ENCODE data around the gene ROR2.
A peak's percentile ranks its signal among the peaks of the same experiment; 100 is the strongest.

The ROR2 gene

GRCh38 chr9:91840882-91841281 is 109.1 kb downstream of the ROR2 start:
- ATAC-seq: no peak
- DNase-seq: no peak

GRCh38 chr9:91840469-91840868 is 109.6 kb downstream of the ROR2 start:
- no peak for DNase-seq
- no peak for ATAC-seq

- ATAC-seq: no peak
- no peak for DNase-seq
Measured at GRCh38 chr9:91839926-91840465, 110.0 kb downstream of the ROR2 start.

GRCh38 chr9:91837981-91838731 is 111.9 kb downstream of the ROR2 start:
- DNase-seq (no peak), ATAC-seq (no peak)

- ATAC-seq: no peak
- DNase-seq: no peak
Measured at GRCh38 chr9:91836515-91836914, 113.5 kb downstream of the ROR2 start.

- ATAC-seq: no peak
- no peak for DNase-seq
Measured at GRCh38 chr9:91835632-91836031, 114.4 kb downstream of the ROR2 start.

GRCh38 chr9:91835216-91835615 is 114.8 kb downstream of the ROR2 start:
- DNase-seq (no peak), ATAC-seq (no peak)

GRCh38 chr9:91834740-91835139 is 115.3 kb downstream of the ROR2 start:
- no peak for ATAC-seq
- DNase-seq: no peak

GRCh38 chr9:91833878-91834255 is 116.2 kb downstream of the ROR2 start:
- DNase-seq (no peak), ATAC-seq (peak; percentile 13)

- peak; percentile 17 for ATAC-seq
- no peak for DNase-seq
Measured at GRCh38 chr9:91833096-91833877, 116.7 kb downstream of the ROR2 start.

GRCh38 chr9:91832322-91832721 is 117.7 kb downstream of the ROR2 start:
- ATAC-seq (no peak), DNase-seq (no peak)

- ATAC-seq (no peak), DNase-seq (no peak)
Measured at GRCh38 chr9:91825866-91826265, 124.2 kb downstream of the ROR2 start.

GRCh38 chr9:91825422-91825821 is 124.6 kb downstream of the ROR2 start:
- ATAC-seq (no peak), DNase-seq (no peak)

GRCh38 chr9:91824601-91825305 is 125.3 kb downstream of the ROR2 start:
- DNase-seq: no peak

GRCh38 chr9:91824151-91824550 is 125.9 kb downstream of the ROR2 start:
- DNase-seq (no peak), ATAC-seq (no peak)

More at GRCh38 chr9:91824601-91825305, 125.3 kb downstream of the ROR2 start:
- no peak for ATAC-seq

- no peak for DNase-seq
- ATAC-seq: no peak
Measured at GRCh38 chr9:91820949-91821880, 128.8 kb downstream of the ROR2 start.

- DNase-seq (no peak), ATAC-seq (no peak)
Measured at GRCh38 chr9:91820126-91820750, 129.8 kb downstream of the ROR2 start.

GRCh38 chr9:91818647-91819403 is 131.2 kb downstream of the ROR2 start:
- ATAC-seq: no peak
- DNase-seq: no peak

GRCh38 chr9:91818225-91818585 is 131.8 kb downstream of the ROR2 start:
- ATAC-seq: no peak

GRCh38 chr9:91817493-91818224 is 132.4 kb downstream of the ROR2 start:
- ATAC-seq (no peak), DNase-seq (no peak)

More at GRCh38 chr9:91818225-91818585, 131.8 kb downstream of the ROR2 start:
- DNase-seq: no peak

All from stimulated activated naive CD8-positive, alpha-beta T cell treated with anti-CD3 and anti-CD28 coated beads, Interleukin-15, Interleukin-2, amounts not matched to agents 100 U/mL and 50 U/mL, for 24 hours (primary cell).